ENCODE data around the gene MXRA8. TPM values are rescaled to one million over a fixed set of nuclear protein-coding genes. Genes with fewer than 3 reads are reported as not detected.

The MXRA8 gene
- total and polyA plus RNA-seq, 2 donors (not counting 3 experiments of a cell fraction or from before 2014, with no cell fraction given), result 0.82 to 1.9 TPM

DNA sequence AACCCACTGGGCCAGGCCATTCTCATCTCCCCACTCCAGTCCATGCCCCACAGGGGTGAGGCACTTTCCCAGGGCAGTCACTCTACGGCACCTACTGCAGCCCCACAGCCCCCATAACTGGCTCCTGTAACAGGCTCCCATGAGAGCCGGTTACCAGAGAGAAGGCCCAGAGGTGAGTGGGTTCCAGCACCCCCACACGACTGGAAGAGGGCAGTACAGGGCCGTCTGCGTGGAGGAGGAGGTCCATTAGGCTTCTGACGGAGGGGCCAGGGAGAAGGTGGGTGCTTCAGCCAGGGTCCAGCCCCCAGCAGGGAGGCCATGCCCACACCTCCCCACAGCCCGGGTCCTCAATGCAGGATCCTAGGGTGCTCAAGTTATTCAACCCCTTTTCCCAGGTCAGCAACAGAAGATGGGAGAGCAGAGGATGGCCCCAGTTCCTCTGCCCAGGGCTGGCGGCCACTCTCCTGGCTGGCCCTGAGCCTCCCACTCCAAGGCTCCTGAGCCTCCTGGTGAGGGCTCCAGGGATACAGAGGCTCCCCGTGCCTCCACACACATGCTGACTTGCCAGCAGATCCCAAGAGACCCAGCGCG is 52.2 kb downstream of the MXRA8 start:
- Histone ChIP-seq H3K4me2 (ENCODE audit: insufficient read depth, low read length) (no peak overlapping the region), H4K20me1 (replicated peaks; ENCODE audit: control insufficient read depth, extremely low read depth, insufficient read depth, low read length) (no peaks in the 10 kb centered on the region), H3K9me1 (replicated peaks; ENCODE audit: control insufficient read depth, extremely low read depth, insufficient read depth, low read length) (no peaks in the 10 kb centered on the region), H3K79me2 (ENCODE audit: control insufficient read depth, insufficient read depth, low read length) (no peaks in the 10 kb centered on the region), H3K27me3 (ENCODE audit: control insufficient read depth in 2 of 2, insufficient read depth in 2 of 2, low read length in 2 of 2) (no peaks in the 10 kb centered on the region), H3K4me3 (replicated peaks in 1 of 3; ENCODE audit: insufficient read depth in 1 of 3, low read depth in 1 of 3, low read length in 3 of 3) (no peak overlapping the region), H3K4me1 (ENCODE audit: control insufficient read depth, extremely low read depth, insufficient read depth, low read length) (peaks cover 15% of the 10 kb centered on the region), H3K9me3 (replicated peaks; ENCODE audit: control insufficient read depth, insufficient read depth, low read length) (no peaks in the 10 kb centered on the region), H3K9ac (replicated peaks; ENCODE audit: extremely low read depth, insufficient read depth, low read length) (no peak overlapping the region), H2AFZ (ENCODE audit: low read depth, low read length) (no peak overlapping the region), H3K27ac (ENCODE audit: insufficient read depth, low read depth, low read length) (no peak overlapping the region), H3K36me3 (ENCODE audit: control insufficient read depth in 2 of 2, extremely low read depth in 1 of 2, insufficient read depth in 2 of 2, low read length in 2 of 2) (peaks cover 0 to 4% of the 10 kb centered on the region in 2 experiments)
- intact Hi-C loops (cut with micrococcal nuclease), result loop anchor here (5.0 kb wide), 1 partner anchor 184 kb away; no protein-coding TSS in a partner anchor
- TF ChIP-seq POLR2A (IDR thresholded peaks at IDR 0.05; ENCODE audit: low read depth, low read length) (no peak), GATA2 (IDR thresholded peaks at IDR 0.05; ENCODE audit: insufficient read depth, insufficient read length, low read depth, low read length) (no peak), POLR2AphosphoS5 (IDR thresholded peaks at IDR 0.05; ENCODE audit: insufficient read depth, low read depth, low read length) (no peak), JUN (IDR thresholded peaks at IDR 0.05; ENCODE audit: borderline replicate concordance, insufficient read depth, insufficient read length, low read depth) (no peak), EZH2 (IDR thresholded peaks at IDR 0.05; ENCODE audit: borderline replicate concordance, low read depth, low read length, severe bottlenecking) (no peak), FOS (IDR thresholded peaks at IDR 0.05; ENCODE audit: borderline replicate concordance, insufficient read depth, low read length) (no peak)
- TF ChIP-seq, protein P1, sequence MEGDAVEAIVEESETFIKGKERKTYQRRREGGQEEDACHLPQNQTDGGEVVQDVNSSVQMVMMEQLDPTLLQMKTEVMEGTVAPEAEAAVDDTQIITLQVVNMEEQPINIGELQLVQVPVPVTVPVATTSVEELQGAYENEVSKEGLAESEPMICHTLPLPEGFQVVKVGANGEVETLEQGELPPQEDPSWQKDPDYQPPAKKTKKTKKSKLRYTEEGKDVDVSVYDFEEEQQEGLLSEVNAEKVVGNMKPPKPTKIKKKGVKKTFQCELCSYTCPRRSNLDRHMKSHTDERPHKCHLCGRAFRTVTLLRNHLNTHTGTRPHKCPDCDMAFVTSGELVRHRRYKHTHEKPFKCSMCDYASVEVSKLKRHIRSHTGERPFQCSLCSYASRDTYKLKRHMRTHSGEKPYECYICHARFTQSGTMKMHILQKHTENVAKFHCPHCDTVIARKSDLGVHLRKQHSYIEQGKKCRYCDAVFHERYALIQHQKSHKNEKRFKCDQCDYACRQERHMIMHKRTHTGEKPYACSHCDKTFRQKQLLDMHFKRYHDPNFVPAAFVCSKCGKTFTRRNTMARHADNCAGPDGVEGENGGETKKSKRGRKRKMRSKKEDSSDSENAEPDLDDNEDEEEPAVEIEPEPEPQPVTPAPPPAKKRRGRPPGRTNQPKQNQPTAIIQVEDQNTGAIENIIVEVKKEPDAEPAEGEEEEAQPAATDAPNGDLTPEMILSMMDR (IDR thresholded peaks at IDR 0.05; ENCODE audit: extremely low read depth in 1 of 2, insufficient read depth in 1 of 2, low read depth in 1 of 2, low read length in 2 of 2), result peak in 1 of 2 donors; percentile 10
- BruUV-seq (replicated peaks), result no TSS peak
- FAIRE-seq, result no peak
- ChIA-PET CTCF (interaction anchor here (1.3 kb wide), 1 partner anchor 15 kb away, joined by 6 read pairs; no protein-coding TSS in a partner anchor), POLR2A (no interaction called here)
- no peak for DNase-seq (ENCODE audit: low read depth, low spot score)
- dilution Hi-C loops (cut with MboI; ENCODE audit: extremely low pct_ligation_motif_present, low sequenced_read_pairs), result no loop called here

Measured in endothelial cell of umbilical vein (primary cell).